Parathyroid adenoma (tissue), 2 donors: ENCODE measurements around the gene LPGAT1.
A peak's percentile ranks its signal among the peaks of the same experiment; 100 is the strongest.

Experiments used
- H2AFZ ChIP-seq: fragments of 300-600 bp; sonication (generic); one replicate; pipeline ENCODE4 v1.7.0; 2017; ENCODE audit warnings: antibody characterized with exemption, mild to moderate bottlenecking
- H3K27ac ChIP-seq: fragments of 300-600 bp; sonication (generic); one replicate; pipeline ENCODE4 v1.7.0; 2017
- H3K27me3 ChIP-seq: fragments of 300-600 bp; sonication (generic); one replicate; pipeline ENCODE4 v1.7.0; 2017; ENCODE audit warnings: low read length; ENCODE audit not compliant: control insufficient read depth, insufficient read depth
- H3K36me3 ChIP-seq: fragments of 300-600 bp; sonication (generic); one replicate; pipeline ENCODE4 v1.7.0; 2017; ENCODE audit warnings: low read length; ENCODE audit not compliant: control insufficient read depth, insufficient read depth
- H3K4me1 ChIP-seq: fragments of 300-600 bp; sonication (generic); one replicate; pipeline ENCODE4 v1.7.0; 2017; ENCODE audit warnings: control low read depth
- H3K4me2 ChIP-seq: fragments of 300-600 bp; sonication (generic); one replicate; pipeline ENCODE4 v1.7.0; 2017; ENCODE audit warnings: low read length
- H3K4me3 ChIP-seq: fragments of 300-600 bp; sonication (generic); one replicate; pipeline ENCODE4 v1.7.0; 2017; ENCODE audit warnings: low read depth, low read length
- H3K79me2 ChIP-seq: fragments of 300-600 bp; sonication (generic); one replicate; pipeline ENCODE4 v1.7.0; 2017; ENCODE audit warnings: control low read depth
- H3K9ac ChIP-seq: fragments of 300-600 bp; sonication (generic); one replicate; pipeline ENCODE4 v1.7.0; 2017; ENCODE audit warnings: mild to moderate bottlenecking
- H3K9me3 ChIP-seq: fragments of 300-600 bp; sonication (generic); one replicate; pipeline ENCODE4 v1.7.0; 2017; ENCODE audit warnings: low read length; ENCODE audit not compliant: control insufficient read depth
- TF ChIP-seq, protein P1 (sequence below): fragments of 300-600 bp; sonication (generic); IDR thresholded peaks from one replicate; pipeline ENCODE4 v1.7.0; 2017; ENCODE audit warnings: antibody characterized with exemption, mild to moderate bottlenecking
- donor health status: primary hyperparathyroidism.

Gene LPGAT1, protein sequence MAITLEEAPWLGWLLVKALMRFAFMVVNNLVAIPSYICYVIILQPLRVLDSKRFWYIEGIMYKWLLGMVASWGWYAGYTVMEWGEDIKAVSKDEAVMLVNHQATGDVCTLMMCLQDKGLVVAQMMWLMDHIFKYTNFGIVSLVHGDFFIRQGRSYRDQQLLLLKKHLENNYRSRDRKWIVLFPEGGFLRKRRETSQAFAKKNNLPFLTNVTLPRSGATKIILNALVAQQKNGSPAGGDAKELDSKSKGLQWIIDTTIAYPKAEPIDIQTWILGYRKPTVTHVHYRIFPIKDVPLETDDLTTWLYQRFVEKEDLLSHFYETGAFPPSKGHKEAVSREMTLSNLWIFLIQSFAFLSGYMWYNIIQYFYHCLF

DNA sequence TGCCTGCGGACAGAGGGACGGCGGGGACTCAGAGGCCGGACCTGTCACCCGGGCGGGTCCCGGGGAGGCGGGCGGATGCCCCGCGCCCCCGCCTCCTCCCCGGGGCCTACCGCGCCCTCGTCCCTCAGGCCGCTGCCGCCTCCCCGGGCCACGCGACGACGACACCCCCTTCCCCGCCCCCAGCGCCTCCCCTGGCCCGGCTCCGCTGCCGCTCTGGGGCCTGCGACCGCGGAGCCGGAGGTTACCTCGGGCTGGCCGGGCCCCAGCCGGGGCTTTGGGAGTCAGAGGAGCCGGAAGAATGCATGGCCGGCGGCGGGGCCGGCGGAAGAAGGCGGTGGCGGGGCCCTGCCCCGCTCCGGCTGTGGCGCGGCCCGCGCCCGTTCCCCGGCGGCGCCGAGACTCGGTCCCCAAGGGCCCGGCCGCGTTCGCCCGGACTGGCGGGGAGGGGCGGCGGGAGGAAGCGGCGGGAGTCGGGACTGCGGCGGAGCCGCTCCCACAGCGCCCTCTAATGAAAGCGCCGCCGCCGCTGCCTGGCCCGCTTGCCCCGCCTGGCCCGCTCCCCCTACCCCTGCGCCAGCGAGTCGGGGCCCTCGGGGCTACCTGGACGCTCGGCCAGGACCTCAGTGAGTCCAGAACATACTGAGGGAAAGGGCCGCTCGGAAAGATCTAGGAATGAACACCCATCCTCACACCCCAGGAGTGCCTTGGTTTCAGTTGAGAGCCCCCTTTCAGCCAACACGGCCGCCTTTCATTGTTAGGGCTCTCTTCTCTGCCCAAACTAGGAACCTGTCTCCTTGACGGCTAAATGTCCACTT lies at the start of gene LPGAT1:
LPGAT1 (minus strand) TSS at position 436 of the 815 bp plus-strand sequence. CDS start 1,467 bp downstream, outside the sequence.
- no peaks in the 10 kb centered on the region for H3K27me3 ChIP-seq
- no peaks in the 10 kb centered on the region for H3K9me3 ChIP-seq
- H2AFZ ChIP-seq: peak within 1 kb of the TSS; percentile 92
- peak within 1 kb of the TSS; percentile 57 for H3K27ac ChIP-seq
- peak within 1 kb of the TSS; percentile 69 for H3K4me3 ChIP-seq
- H3K36me3 ChIP-seq: no peaks in the 10 kb centered on the region
- H3K4me1 ChIP-seq: no peaks in the 10 kb centered on the region
- H3K4me2 ChIP-seq: peak within 1 kb of the TSS; percentile 88
- no peaks in the 10 kb centered on the region for H3K79me2 ChIP-seq
- no peak within 1 kb of the TSS for H3K9ac ChIP-seq
- TF ChIP-seq, protein P1, sequence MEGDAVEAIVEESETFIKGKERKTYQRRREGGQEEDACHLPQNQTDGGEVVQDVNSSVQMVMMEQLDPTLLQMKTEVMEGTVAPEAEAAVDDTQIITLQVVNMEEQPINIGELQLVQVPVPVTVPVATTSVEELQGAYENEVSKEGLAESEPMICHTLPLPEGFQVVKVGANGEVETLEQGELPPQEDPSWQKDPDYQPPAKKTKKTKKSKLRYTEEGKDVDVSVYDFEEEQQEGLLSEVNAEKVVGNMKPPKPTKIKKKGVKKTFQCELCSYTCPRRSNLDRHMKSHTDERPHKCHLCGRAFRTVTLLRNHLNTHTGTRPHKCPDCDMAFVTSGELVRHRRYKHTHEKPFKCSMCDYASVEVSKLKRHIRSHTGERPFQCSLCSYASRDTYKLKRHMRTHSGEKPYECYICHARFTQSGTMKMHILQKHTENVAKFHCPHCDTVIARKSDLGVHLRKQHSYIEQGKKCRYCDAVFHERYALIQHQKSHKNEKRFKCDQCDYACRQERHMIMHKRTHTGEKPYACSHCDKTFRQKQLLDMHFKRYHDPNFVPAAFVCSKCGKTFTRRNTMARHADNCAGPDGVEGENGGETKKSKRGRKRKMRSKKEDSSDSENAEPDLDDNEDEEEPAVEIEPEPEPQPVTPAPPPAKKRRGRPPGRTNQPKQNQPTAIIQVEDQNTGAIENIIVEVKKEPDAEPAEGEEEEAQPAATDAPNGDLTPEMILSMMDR: peak; percentile 43

DNA sequence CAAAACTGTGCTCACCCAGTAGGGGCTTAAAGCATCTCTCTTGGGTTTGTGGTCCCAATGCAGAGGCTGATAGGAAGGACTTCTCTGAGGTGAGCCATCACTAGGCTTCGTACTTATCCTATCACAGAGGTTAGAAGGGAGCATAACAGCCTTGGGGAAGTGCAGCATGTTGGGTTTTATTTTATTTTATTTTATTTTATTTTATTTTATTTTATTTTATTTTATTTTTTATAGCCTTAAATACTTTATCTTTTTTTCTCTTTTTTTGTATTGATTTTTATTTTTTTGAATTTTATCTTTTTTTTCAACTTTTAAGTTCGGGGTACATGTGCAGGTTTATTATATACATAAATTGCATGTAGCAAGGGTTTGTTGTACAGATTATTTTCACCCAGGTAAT lies 48.9 kb upstream of the LPGAT1 start:
- Histone ChIP-seq H3K4me3 (no peak overlapping the region), H3K9ac (no peak overlapping the region), H3K36me3 (no peaks in the 10 kb centered on the region), H3K27ac (no peak overlapping the region), H3K79me2 (no peaks in the 10 kb centered on the region), H3K9me3 (no peaks in the 10 kb centered on the region), H3K4me2 (no peak overlapping the region), H3K4me1 (no peaks in the 10 kb centered on the region), H3K27me3 (no peaks in the 10 kb centered on the region), H2AFZ (no peak overlapping the region)
- TF ChIP-seq, protein P1: no peak

DNA sequence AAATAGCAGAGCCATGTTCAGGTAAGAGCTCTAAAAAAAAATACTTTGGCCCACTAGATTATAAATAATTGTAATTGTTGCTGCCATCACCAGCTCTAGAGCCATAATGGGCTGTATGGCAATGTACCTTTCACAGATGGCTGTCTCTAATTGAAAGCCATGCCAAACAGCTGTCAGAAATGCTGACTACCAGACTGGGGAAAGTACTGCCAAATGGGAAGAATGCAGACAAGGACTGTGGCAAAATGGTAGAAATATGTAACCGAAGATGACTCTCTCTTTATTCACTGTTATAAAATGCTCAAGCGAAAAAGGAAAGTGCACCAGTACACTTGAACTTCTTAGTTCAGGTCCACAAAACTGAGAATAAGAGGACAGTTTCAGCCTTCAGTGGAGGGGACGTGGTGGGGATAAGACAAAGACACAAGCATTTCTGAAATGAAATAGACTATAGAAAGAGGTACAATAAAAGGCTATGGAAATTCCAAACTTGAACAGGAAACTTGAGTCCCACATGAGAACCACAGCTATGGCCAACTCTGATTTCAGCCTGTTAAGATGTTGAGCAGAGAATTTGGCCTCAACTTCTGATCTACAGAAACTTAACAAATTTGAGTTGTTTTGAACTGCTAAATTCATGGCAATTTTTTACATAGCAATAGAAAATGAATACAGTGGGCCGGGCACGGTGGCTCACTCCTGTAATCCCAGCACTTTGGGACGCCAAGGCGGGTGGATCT lies 46.5 kb upstream of the LPGAT1 start:
- H2AFZ ChIP-seq: no peak overlapping the region
- H3K36me3 ChIP-seq: no peaks in the 10 kb centered on the region
- TF ChIP-seq, protein P1: no peak
- no peaks in the 10 kb centered on the region for H3K4me1 ChIP-seq
- no peaks in the 10 kb centered on the region for H3K79me2 ChIP-seq
- H3K27ac ChIP-seq: no peak overlapping the region
- no peak overlapping the region for H3K4me3 ChIP-seq
- no peaks in the 10 kb centered on the region for H3K27me3 ChIP-seq
- H3K4me2 ChIP-seq: no peak overlapping the region
- no peak overlapping the region for H3K9ac ChIP-seq
- H3K9me3 ChIP-seq: no peaks in the 10 kb centered on the region

DNA sequence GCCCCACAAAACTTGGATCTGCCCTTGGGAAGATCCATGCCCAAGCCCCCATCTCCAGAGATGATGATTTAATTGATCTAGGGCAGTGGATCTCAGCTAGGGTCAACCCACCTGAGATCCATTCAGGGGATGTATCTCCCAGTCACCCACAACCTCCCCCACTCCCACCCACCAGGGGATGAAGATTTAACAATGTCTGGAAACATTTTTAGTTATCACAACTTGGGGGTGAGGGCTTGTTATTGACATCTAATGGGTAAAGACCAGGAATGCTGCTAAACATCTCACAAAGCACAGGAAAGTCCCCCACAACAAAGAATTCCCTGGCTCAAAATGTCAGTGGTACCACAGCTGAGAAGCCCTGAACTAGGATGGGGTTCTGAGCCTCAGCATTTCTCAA lies 45.0 kb upstream of the LPGAT1 start:
- H3K4me1 ChIP-seq: no peaks in the 10 kb centered on the region
- no peak overlapping the region for H2AFZ ChIP-seq
- no peak overlapping the region for H3K4me2 ChIP-seq
- no peaks in the 10 kb centered on the region for H3K36me3 ChIP-seq
- no peak overlapping the region for H3K27ac ChIP-seq
- no peaks in the 10 kb centered on the region for H3K79me2 ChIP-seq
- H3K4me3 ChIP-seq: no peak overlapping the region
- no peaks in the 10 kb centered on the region for H3K27me3 ChIP-seq
- H3K9me3 ChIP-seq: no peaks in the 10 kb centered on the region
- TF ChIP-seq, protein P1: no peak
- no peak overlapping the region for H3K9ac ChIP-seq
